Thoracic aorta (tissue), 2 donors: ENCODE results near the gene NRP2. TPM values are rescaled to one million over a fixed set of nuclear protein-coding genes. Genes with fewer than 3 reads are reported as not detected.

ENCODE experiments used
- ATAC-seq: fragments of 150-250 bp; one replicate; pipeline ENCODE4 v1.8.0; 2017; ENCODE audit warnings: low read depth; ENCODE audit not compliant: insufficient number of reproducible peaks, low FRiP score
- DNase-seq: peaks from one replicate; pipeline ENCODE4 v3.0.0-alpha.2; 2020; ENCODE audit warnings: low spot score
- H3K27ac ChIP-seq, 2 donors: fragments of 200-600 bp; sonication (generic); 1 replicate in 1 of 2; 2 replicates in 1 of 2; pipeline ENCODE4 v1.5.1; 2016; ENCODE audit warnings: mild to moderate bottlenecking in 2 of 2, moderate library complexity in 2 of 2
- H3K27me3 ChIP-seq: fragments of 200-600 bp; sonication (generic); replicated peaks from 2 replicates; pipeline ENCODE4 v1.6.0; 2016; ENCODE audit warnings: mild to moderate bottlenecking; ENCODE audit not compliant: insufficient read depth
- H3K36me3 ChIP-seq: fragments of 200-600 bp; sonication (generic); one replicate; pipeline ENCODE4 v1.5.1; 2016
- H3K4me1 ChIP-seq, 2 donors: fragments of 200-600 bp; sonication (generic); 1 replicate in 1 of 2; 2 replicates in 1 of 2; pipeline versions ENCODE4 v1.5.1 to v1.6.0; 2016; ENCODE audit warnings: low read depth in 2 of 2, mild to moderate bottlenecking in 1 of 2; ENCODE audit not compliant: control insufficient read depth in 1 of 2
- H3K4me3 ChIP-seq: fragments of 200-600 bp; sonication (generic); 2 replicates; pipeline ENCODE4 v1.5.1; 2016; ENCODE audit warnings: mild to moderate bottlenecking
- H3K9me3 ChIP-seq: fragments of 200-600 bp; sonication (generic); 2 replicates; pipeline ENCODE4 v1.5.1; 2016
- total RNA-seq, 2 donors: library from RNA; depleted of rRNA; stranded (reverse); fragments of >200 nt; gene quantifications; one replicate each; pipeline versions ENCODE4 v1.1.0 to v1.2.3, GENCODE V29; 2016
- TF ChIP-seq, protein P1 (sequence below): fragments of 200-600 bp; sonication (generic); IDR thresholded peaks from one replicate; pipeline ENCODE4 v1.5.1; 2019; ENCODE audit warnings: antibody characterized with exemption

NRP2 gene
- total RNA-seq, 2 donors from 2014 or later = 73.5 to 75.1 TPM

DNA sequence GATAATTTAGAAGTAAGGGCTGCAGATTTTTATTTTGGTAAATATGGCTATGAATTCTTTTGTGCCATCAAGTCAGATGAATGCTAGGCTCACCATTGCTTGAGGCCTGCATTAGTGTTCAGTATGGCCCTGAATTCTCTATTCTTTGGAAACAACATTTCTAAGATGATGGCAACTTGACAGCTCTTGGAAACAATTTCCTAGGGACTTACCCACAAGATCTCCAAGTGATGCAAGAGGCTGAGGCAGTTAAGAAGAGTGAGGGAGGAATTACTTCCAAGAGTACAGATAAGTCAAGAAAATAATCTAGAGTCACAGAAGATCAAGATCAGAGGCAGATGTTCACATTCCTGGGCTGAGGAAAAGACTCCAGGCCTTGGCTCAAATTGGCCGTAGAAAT, 129.1 kb downstream of the NRP2 start:
- Histone ChIP-seq H3K4me3 (no peak overlapping the region), H3K36me3 (no peaks in the 10 kb centered on the region), H3K9me3 (no peaks in the 10 kb centered on the region), H3K27me3 (no peaks in the 10 kb centered on the region), H3K4me1 (no peaks in the 10 kb centered on the region), H3K27ac (no peak overlapping the region)
- DNase-seq (no peak), ATAC-seq (no peak)
- TF ChIP-seq, protein P1, sequence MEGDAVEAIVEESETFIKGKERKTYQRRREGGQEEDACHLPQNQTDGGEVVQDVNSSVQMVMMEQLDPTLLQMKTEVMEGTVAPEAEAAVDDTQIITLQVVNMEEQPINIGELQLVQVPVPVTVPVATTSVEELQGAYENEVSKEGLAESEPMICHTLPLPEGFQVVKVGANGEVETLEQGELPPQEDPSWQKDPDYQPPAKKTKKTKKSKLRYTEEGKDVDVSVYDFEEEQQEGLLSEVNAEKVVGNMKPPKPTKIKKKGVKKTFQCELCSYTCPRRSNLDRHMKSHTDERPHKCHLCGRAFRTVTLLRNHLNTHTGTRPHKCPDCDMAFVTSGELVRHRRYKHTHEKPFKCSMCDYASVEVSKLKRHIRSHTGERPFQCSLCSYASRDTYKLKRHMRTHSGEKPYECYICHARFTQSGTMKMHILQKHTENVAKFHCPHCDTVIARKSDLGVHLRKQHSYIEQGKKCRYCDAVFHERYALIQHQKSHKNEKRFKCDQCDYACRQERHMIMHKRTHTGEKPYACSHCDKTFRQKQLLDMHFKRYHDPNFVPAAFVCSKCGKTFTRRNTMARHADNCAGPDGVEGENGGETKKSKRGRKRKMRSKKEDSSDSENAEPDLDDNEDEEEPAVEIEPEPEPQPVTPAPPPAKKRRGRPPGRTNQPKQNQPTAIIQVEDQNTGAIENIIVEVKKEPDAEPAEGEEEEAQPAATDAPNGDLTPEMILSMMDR = no peak

DNA sequence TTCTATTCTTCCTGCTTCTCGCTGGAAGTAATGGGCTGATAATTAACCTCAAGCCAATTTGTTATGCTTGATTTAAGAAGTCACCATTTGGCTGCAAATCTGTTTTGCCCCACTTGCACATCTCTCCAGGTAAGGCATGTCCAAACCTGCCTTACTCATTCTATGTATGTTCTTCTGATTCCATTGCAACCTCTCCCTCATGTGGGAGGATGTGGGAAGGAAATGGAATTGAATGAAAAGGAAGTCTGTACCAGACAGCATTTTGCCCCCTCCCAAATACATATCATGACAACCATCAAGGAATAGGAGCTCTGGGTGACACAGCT, 131.7 kb downstream of the NRP2 start:
- no peak for DNase-seq
- ATAC-seq = no peak
- Histone ChIP-seq H3K27me3 (no peaks in the 10 kb centered on the region), H3K4me1 (no peaks in the 10 kb centered on the region), H3K27ac (no peak overlapping the region), H3K36me3 (no peaks in the 10 kb centered on the region), H3K9me3 (no peaks in the 10 kb centered on the region), H3K4me3 (no peak overlapping the region)
- TF ChIP-seq, protein P1 = no peak

DNA sequence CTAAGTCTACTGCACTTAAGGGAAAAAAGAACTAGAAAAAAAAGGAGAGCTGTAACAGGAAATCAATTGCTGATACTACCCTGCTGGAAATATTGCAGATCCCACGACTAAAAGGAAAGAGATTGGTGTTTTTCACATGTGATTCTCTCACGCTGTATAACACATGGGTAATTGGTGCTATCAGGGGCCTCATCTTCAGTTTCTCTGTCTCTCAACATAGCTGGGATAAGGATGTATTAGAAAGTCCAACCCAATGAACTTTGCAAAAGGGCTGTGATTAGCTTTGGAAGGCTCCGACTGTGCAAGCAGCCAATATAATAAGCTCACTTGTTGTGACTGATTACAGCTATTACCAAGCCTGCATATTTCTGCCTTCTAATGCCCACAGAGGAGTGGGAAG, 133.4 kb downstream of the NRP2 start:
- DNase-seq (no peak), ATAC-seq (no peak)
- H3K4me1 ChIP-seq = no peaks in the 10 kb centered on the region
- TF ChIP-seq, protein P1 = no peak
- H3K9me3 ChIP-seq = no peaks in the 10 kb centered on the region
- H3K4me3 ChIP-seq = no peak overlapping the region
- no peaks in the 10 kb centered on the region for H3K36me3 ChIP-seq
- H3K27me3 ChIP-seq = no peaks in the 10 kb centered on the region
- no peak overlapping the region for H3K27ac ChIP-seq

DNA sequence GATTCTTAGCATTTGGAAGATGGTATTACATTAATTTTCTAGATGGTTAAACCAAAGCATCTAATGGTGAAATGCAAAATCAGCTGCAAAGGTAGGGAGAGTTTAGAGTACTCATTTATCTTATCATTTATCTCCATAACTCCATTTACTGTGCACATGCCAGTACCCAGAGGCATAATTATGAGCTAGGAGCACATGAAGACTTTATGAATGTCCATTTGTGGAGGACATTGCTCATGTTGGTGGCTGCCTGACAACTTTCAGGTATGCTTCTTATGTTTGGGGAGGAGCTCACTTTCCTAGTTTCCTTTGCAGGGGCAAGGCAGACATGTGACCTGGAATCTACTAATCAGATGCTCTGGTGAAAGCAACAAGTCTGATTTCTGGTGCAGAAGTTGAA, 134.0 kb downstream of the NRP2 start:
- H3K27ac ChIP-seq = no peak overlapping the region
- ATAC-seq = no peak
- no peaks in the 10 kb centered on the region for H3K36me3 ChIP-seq
- no peak overlapping the region for H3K4me3 ChIP-seq
- H3K27me3 ChIP-seq = no peaks in the 10 kb centered on the region
- no peaks in the 10 kb centered on the region for H3K9me3 ChIP-seq
- DNase-seq = no peak
- TF ChIP-seq, protein P1 = no peak
- no peaks in the 10 kb centered on the region for H3K4me1 ChIP-seq

DNA sequence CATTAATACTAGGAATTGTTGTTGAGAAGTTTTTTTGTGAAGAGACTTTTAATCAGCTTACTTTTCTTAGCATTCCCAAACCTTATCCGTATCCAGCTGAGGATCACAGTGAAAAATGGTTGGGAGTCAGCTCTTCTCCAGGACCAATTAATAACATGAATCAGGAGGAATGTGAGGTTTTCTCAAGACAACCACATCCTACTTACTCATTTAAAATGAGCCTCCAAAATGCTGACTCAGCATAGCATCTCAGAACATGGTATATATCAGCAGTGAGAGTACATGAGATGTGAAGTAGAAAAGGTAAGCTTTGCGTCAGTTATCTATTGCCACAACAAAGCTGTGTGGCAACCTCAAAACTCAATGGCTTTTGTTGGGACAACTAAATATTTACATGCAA, 140.3 kb downstream of the NRP2 start:
- Histone ChIP-seq H3K4me3 (no peak overlapping the region), H3K4me1 (no peaks in the 10 kb centered on the region), H3K9me3 (no peaks in the 10 kb centered on the region), H3K36me3 (no peaks in the 10 kb centered on the region), H3K27me3 (no peaks in the 10 kb centered on the region), H3K27ac (no peak overlapping the region)
- ATAC-seq = no peak
- TF ChIP-seq, protein P1 = no peak
- no peak for DNase-seq
